Measurements from ENCODE around the gene SCAMP2. TPM values are rescaled to one million over a fixed set of nuclear protein-coding genes. Genes with fewer than 3 reads are reported as not detected.
A peak's percentile ranks its signal among the peaks of the same experiment; 100 is the strongest.
"Not testable (repeated sequence)": the region's sequence is repeated elsewhere in the genome, so short reads cannot be mapped to it uniquely, and the experiment has no call there.

SCAMP2 gene
- total RNA-seq, 1 donor from 2014 or later, result 38.8 TPM

- intact Hi-C loops (cut with DNase I), result loop anchor here (10.0 kb wide), 1 partner anchor 119 kb away; no protein-coding TSS in a partner anchor
- no peak for DNase-seq
- ATAC-seq (ENCODE audit: poor library complexity), result no peak
These were observed 20.5 kb upstream of the SCAMP2 start for GRCh38 chr15:74893627-74894026.

DNA sequence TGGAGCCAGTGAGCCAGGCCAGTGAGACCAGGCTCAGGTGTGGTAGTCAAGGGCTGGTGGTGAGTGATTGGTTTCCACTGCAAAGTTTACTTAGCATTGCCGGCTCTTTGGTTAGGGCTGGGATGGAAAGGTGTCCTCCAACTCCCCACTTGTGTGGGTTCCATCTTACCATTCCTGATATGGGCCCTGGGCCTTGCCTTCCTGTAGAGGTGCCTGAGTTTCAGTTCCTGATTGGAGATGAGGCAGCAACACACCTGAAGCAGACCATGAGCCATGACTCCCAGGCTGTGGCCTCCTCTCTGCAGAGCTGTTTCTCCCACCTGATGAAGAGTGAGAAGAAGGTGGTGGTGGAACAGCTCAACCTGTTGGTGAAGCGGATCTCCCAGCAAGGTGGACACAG is 19.8 kb upstream of the SCAMP2 start:
- no peak for DNase-seq
- intact Hi-C loops (cut with DNase I), result loop anchor here (10.0 kb wide), 1 partner anchor 118 kb away; no protein-coding TSS in a partner anchor
- no peak for ATAC-seq (ENCODE audit: poor library complexity)

GRCh38 chr15:74892313-74892712 is 19.1 kb upstream of the SCAMP2 start:
- intact Hi-C loops (cut with DNase I), result loop anchor here (10.0 kb wide), 1 partner anchor 118 kb away; no protein-coding TSS in a partner anchor
- ATAC-seq (ENCODE audit: poor library complexity), result no peak
- DNase-seq, result peak; percentile 31

- DNase-seq (peak; percentile 30), ATAC-seq (ENCODE audit: poor library complexity) (peak; percentile 40)
- intact Hi-C loops (cut with DNase I), result loop anchor here (10.0 kb wide), 1 partner anchor 117 kb away; no protein-coding TSS in a partner anchor
These were observed 18.3 kb upstream of the SCAMP2 start for GRCh38 chr15:74891469-74891868.

GRCh38 chr15:74890665-74890960 is 17.4 kb upstream of the SCAMP2 start:
- ATAC-seq (ENCODE audit: poor library complexity) (no peak), DNase-seq (no peak)

DNA sequence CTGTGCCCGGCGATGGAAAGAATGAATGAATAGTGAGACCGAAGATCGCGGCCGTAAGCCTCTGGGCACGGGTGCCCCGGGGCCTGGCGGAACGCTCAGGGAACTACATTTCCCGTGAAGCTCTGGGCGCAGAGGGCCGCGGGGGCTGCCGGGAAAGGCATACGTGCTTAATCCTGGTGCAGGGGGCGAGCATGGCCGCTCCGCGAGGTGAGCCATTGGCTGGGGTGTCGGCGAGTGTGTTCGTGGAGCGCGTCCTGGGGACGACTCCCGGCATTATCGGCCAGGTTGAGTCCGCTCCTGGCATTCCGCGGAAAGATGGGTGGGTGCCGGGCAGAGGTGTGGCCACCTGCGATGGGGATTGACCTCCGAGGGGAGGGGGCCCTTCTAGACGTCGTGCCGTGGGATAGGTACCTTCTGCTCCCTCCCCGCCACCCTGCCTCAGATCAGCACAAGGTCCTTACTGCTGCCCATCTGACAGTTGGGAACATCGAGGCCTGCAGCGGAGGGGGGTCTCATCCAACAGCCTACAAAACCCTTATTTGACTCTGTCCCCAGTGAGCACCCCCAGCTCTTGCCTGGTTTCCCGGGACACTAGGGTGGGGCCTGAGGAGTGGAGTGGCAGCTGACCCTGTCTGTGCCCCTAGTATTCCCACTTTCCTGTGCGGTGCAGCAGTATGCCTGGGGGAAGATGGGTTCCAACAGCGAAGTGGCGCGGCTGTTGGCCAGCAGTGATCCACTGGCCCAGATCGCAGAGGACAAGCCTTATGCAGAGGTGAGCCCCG is 16.9 kb upstream of the SCAMP2 start, which contains the start of gene MPI:
TSS of gene MPI (plus strand) at position 160 of the 782 bp plus-strand sequence. CDS start at position 192, 32 bp downstream.
- DNase-seq (peak; percentile 93), ATAC-seq (ENCODE audit: poor library complexity) (peak; percentile 96)
- intact Hi-C loops (cut with DNase I), result loop anchor here (10.0 kb wide), 1 partner anchor 115 kb away; no protein-coding TSS in a partner anchor

More at GRCh38 chr15:74890665-74890960, 17.4 kb upstream of the SCAMP2 start:
- intact Hi-C loops (cut with DNase I), result loop anchor here (10.0 kb wide), 1 partner anchor 116 kb away; no protein-coding TSS in a partner anchor

- DNase-seq (peak; percentile 67), ATAC-seq (ENCODE audit: poor library complexity) (peak; percentile 58)
- intact Hi-C loops (cut with DNase I), result no loop called here
These were observed 16.3 kb upstream of the SCAMP2 start for GRCh38 chr15:74889390-74889882.

DNA sequence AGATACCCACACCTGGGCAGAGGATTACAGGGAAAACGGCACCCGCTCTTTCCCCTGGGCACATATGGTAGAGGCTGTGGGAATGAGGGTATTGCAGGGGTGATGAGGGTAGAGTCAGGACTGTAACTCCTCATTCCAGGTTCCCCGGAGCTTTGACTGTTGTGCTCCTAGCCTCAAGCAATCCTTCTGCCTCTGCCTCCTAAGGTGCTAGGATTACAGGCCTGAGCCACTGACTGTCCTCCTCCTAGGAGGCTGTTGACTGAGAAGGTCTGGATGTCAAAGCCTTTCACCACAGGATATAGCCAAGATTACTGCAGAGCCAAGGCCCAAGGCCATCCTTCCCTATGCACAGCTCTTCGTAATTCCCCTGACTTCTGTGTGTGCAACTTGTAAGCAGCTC is 15.6 kb upstream of the SCAMP2 start:
- DNase-seq (peak; percentile 5), ATAC-seq (ENCODE audit: poor library complexity) (no peak)
- intact Hi-C loops (cut with DNase I), result no loop called here

DNA sequence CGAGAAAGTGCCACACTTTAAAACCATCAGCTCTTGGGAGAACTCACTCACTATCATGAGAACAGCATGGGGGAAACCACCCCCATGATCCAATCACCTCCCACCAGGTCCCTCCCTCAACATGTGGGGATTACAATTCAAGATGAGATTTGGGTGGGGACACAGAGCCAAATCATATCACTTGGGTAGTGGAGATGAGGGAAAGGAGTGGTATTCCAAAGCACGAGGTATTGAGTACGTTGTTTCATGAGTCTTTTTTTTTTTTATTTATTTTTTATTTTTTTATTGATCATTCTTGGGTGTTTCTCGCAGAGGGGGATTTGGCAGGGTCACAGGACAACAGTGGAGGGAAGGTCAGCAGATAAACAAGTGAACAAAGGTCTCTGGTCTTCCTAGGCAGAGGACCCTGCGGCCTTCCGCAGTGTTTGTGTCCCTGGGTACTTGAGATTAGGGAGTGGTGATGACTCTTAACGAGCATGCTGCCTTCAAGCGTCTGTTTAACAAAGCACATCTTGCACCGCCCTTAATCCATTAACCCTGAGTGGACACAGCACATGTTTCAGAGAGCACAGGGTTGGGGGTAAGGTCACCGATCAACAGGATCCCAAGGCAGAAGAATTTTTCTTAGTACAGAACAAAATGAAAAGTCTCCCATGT is 14.5 kb upstream of the SCAMP2 start:
- ATAC-seq (ENCODE audit: poor library complexity); DNase-seq; intact Hi-C loops (cut with DNase I): not testable (repeated sequence)

GRCh38 chr15:74885461-74885860 is 12.3 kb upstream of the SCAMP2 start:
- intact Hi-C loops (cut with DNase I), result no loop called here
- DNase-seq, result no peak
- no peak for ATAC-seq (ENCODE audit: poor library complexity)

DNA sequence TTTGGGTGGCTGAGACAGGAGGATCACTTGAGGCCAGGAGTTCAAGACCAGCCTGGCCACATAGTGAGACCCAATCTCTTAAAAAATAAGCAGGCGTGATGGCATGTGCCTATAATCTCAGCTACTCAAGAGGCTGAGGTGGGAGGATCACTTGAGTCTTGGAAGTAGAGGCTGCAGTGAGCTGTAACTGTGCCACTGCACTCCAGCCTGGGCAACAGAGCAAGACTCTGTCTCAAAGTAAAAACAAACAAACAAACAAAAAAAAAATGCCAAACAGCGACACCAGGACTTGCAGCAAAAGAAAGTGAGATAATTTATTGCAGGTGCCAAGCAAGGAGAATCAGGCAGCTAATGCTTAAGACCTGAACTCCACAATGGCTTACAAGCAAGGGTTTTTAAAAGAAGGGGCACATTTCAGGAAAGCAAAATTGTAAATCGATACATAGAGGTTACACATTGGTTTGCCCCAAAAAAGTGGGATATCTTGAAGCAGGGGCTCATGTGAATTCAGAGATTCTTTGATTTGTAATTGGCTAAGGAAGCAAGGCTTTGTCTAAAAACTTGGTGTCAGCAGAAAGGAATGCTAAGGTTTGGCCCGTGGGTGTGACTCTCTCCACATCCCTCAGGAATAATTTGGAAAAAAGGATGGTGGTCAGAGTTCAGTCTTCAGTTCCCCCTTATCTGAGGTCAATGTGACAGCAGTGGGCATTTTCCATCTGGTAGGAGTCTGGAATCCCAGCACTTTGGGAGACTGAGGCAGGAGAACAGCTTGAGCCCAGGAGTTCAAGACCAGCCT is 11.5 kb upstream of the SCAMP2 start:
- ATAC-seq (ENCODE audit: poor library complexity), result no peak
- no peak for DNase-seq
- intact Hi-C loops (cut with DNase I), result no loop called here

DNA sequence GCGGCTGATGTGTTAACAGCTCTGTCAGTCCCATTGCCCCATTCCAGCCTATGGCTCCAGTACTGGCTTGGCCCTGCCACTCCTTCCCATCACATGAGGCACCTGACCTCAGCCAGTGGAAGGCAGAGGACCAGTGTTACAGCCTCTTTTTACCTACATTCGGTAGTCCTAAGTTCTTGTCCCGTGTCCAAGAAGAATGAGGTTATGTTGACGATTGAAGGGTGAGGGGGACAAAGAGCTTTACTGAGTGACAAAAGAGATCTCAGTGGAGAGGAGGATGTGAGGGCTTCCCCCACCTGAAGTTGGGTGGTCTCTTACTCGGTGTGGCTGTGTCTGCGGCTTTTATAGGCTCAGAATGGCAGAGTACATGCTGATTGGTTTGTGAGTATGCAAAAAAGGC is 9.4 kb upstream of the SCAMP2 start:
- intact Hi-C loops (cut with DNase I), result no loop called here
- ATAC-seq (ENCODE audit: poor library complexity) (no peak), DNase-seq (peak; percentile 12)

- DNase-seq (no peak), ATAC-seq (ENCODE audit: poor library complexity) (no peak)
- intact Hi-C loops (cut with DNase I), result no loop called here
These were observed 5.1 kb upstream of the SCAMP2 start for GRCh38 chr15:74878273-74878672.

DNA sequence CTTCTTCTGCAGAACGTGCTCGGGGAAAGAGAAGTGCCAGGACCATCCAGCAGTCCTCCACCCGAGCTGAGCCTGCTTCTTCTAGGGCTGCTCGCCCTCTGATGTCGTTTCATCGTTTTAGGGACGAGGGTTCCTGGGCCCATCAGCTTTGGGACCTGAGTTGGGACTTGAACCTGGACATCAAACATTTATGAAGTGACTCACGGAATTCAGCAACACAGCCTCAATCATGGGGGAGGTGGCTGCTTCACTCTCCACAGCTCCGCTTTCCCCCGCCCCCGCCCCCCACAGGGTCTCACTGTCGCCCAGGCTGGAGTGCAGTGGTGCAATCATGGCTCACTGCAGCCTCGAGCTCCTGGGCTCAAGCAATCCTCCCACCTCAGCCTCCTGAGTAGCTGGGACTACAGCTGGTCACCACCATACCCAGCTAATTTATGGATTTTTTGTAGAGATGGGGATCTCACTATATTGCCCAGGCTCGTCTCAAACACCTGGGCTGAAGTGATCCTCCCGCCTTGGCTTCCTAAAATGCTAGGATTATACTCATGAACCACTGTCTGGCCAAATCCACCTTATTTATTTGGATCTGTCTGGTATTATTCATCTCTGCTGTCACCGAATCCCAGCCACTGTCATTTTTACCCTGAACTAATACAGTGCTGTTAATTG is 725 bp upstream of the SCAMP2 start:
- intact Hi-C loops (cut with DNase I), result no loop called here
- ATAC-seq (ENCODE audit: poor library complexity) (peak; percentile 14), DNase-seq (peak; percentile 49)

- DNase-seq (no peak), ATAC-seq (ENCODE audit: poor library complexity) (no peak)
- intact Hi-C loops (cut with DNase I), result no loop called here
These were observed 496 bp downstream of the SCAMP2 start for GRCh38 chr15:74872702-74873035.

DNA sequence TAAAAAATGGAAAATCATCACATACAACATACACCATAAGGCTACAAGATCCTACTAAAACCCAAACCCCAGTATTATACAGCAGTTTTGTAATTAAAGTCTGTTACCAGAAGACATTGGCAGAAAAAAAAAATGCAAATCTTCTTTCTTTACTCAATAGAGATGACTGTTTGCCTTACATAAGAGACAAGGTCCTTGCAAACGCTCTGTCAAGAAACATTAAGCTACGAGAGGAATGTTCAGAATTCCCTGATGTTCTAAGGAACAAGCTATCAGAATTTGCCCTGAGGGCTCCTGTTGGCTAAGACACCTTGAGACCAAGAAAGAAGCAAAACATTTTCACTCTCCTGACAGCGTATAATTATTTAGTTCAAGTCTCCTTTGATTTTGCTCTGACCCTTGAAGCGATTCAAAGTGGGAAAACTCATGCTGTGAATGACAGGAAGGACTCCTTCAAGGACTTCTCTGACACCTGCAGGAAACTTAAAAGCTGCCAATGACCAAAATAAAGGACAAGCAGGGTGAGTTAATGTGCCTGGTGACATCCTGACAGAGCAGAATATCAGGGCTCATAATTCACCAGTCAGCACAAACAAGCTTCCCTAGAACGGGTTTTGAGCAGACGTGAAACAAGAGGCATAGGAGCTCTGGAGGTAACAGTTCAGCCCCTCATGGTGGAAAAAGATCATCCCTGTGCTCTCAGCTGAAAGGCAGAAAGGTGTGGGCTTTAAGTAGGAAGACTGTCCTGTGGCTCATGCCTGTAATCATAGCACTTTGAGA is 2.5 kb downstream of the SCAMP2 start:
- intact Hi-C loops (cut with DNase I), result no loop called here
- DNase-seq (no peak), ATAC-seq (ENCODE audit: poor library complexity) (no peak)

GRCh38 chr15:74869726-74870407 is 3.3 kb downstream of the SCAMP2 start:
- intact Hi-C loops (cut with DNase I), result no loop called here
- DNase-seq (peak; percentile 84), ATAC-seq (ENCODE audit: poor library complexity) (peak; percentile 43)
